ENCODE data around the gene PGAP6.
"Not testable (repeated sequence)": the region's sequence is repeated elsewhere in the genome, so short reads cannot be mapped to it uniquely, and the experiment has no call there.

The PGAP6 gene

GRCh38 chr16:351804-352520 lies 29.8 kb downstream of the PGAP6 start:
- no peak for DNase-seq (ENCODE audit: low read depth in 2 of 2)

GRCh38 chr16:350203-350602 lies 31.6 kb downstream of the PGAP6 start:
- no peak for DNase-seq (ENCODE audit: low read depth in 2 of 2)

GRCh38 chr16:349211-349610 lies 32.6 kb downstream of the PGAP6 start:
- DNase-seq (ENCODE audit: low read depth in 2 of 2): no peak

GRCh38 chr16:348495-348894 lies 33.3 kb downstream of the PGAP6 start:
- DNase-seq (ENCODE audit: low read depth in 2 of 2): not testable (repeated sequence)

- no peak for DNase-seq (ENCODE audit: low read depth in 2 of 2)
Measured at GRCh38 chr16:347203-347602, 34.6 kb downstream of the PGAP6 start.

- DNase-seq (ENCODE audit: low read depth in 2 of 2): no peak
Measured at GRCh38 chr16:346587-346986, 35.2 kb downstream of the PGAP6 start.

- no peak for DNase-seq (ENCODE audit: low read depth in 2 of 2)
Measured at GRCh38 chr16:345772-346171, 36.0 kb downstream of the PGAP6 start.

GRCh38 chr16:342455-343213 lies 39.1 kb downstream of the PGAP6 start:
- DNase-seq (ENCODE audit: low read depth in 2 of 2): no peak

- DNase-seq (ENCODE audit: low read depth in 2 of 2): not testable (repeated sequence)
Measured at GRCh38 chr16:341974-342336, 39.8 kb downstream of the PGAP6 start.

- DNase-seq (ENCODE audit: low read depth in 2 of 2): not testable (repeated sequence)
Measured at GRCh38 chr16:341095-341973, 40.4 kb downstream of the PGAP6 start.

GRCh38 chr16:340370-341091 lies 41.2 kb downstream of the PGAP6 start:
- DNase-seq (ENCODE audit: low read depth in 2 of 2): no peak

GRCh38 chr16:339680-340079 lies 42.1 kb downstream of the PGAP6 start:
- DNase-seq (ENCODE audit: low read depth in 2 of 2): no peak

- DNase-seq (ENCODE audit: low read depth in 2 of 2): no peak
Measured at GRCh38 chr16:337975-338575, 43.7 kb downstream of the PGAP6 start.

- DNase-seq (ENCODE audit: low read depth in 2 of 2): no peak
Measured at GRCh38 chr16:337437-337836, 44.3 kb downstream of the PGAP6 start.

- DNase-seq (ENCODE audit: low read depth in 2 of 2): no peak
Measured at GRCh38 chr16:336269-336668, 45.5 kb downstream of the PGAP6 start.

GRCh38 chr16:334861-335632 lies 46.7 kb downstream of the PGAP6 start:
- not testable (repeated sequence) for DNase-seq (ENCODE audit: low read depth in 2 of 2)

GRCh38 chr16:334164-334832 lies 47.5 kb downstream of the PGAP6 start:
- DNase-seq (ENCODE audit: low read depth in 2 of 2): not testable (repeated sequence)

GRCh38 chr16:333406-334094 lies 48.2 kb downstream of the PGAP6 start:
- DNase-seq (ENCODE audit: low read depth in 2 of 2): no peak

- not testable (repeated sequence) for DNase-seq (ENCODE audit: low read depth in 2 of 2)
Measured at GRCh38 chr16:331181-331814, 50.5 kb downstream of the PGAP6 start.
